A549 (cell line): ENCODE results near the gene RNPS1. TPM values are rescaled to one million over a fixed set of nuclear protein-coding genes. Genes with fewer than 3 reads are reported as not detected.

ENCODE experiments used
- ATAC-seq, 2 experiments: fragments of 200-7000 bp in 1 of 2; fragments of >200 bp in 1 of 2; cut with Nextera tagmentation in 1 of 2; cut with Tn5 transposase in 1 of 2; 3 replicates each; pipeline versions ENCODE4 v1.8.0 to v1.9.1; 2018 to 2020; ENCODE audit warnings: mild to moderate bottlenecking in 1 of 2, moderate library complexity in 1 of 2
- CTCF ChIA-PET: fragments of 300-600 bp; sonication (Branson Sonifier 250); formaldehyde crosslinking; extraction: SDS; loops from one replicate; lab custom pipeline; 2021; ENCODE audit warnings: antibody characterized with exemption, inconsistent platforms; lab: Yijun Ruan, JAX
- POLR2A ChIA-PET: fragments of 350-600 bp; formaldehyde crosslinking; extraction: SDS; loops from one replicate; lab custom pipeline; 2021; ENCODE audit warnings: antibody characterized with exemption, inconsistent platforms; lab: Yijun Ruan, JAX
- DNase-seq, 2 experiments: peaks; one replicate each; pipeline versions ENCODE4 v3.0.0 to v3.0.0-alpha.2; 2011 to 2016; ENCODE audit warnings: low read depth in 1 of 2, low spot score in 1 of 2
- FAIRE-seq: peaks from 2 replicates; lab custom pipeline; 2011; peaks lifted over from hg19 to GRCh38; lab: Jason Lieb, UNC
- H3K27ac ChIP-seq, 2 experiments: fragments of >200 bp; sonication (Bioruptor Twin); formaldehyde crosslinking; 3 replicates each; pipeline ENCODE4 v1.5.1; 2016 to 2017
- H3K4me1 ChIP-seq: fragments of >200 bp; sonication (Bioruptor Twin); formaldehyde crosslinking; 3 replicates; pipeline ENCODE4 v1.6.1; 2016
- H3K4me2 ChIP-seq: fragments of >200 bp; sonication (Bioruptor Twin); formaldehyde crosslinking; 3 replicates; pipeline ENCODE4 v1.6.1; 2016
- H3K4me3 ChIP-seq: fragments of >200 bp; sonication (Bioruptor Twin); formaldehyde crosslinking; 3 replicates; pipeline ENCODE4 v1.5.1; 2016
- H3K9me3 ChIP-seq: fragments of >200 bp; sonication (Bioruptor Twin); formaldehyde crosslinking; 3 replicates; pipeline ENCODE4 v1.6.1; 2016
- BCL3 ChIP-seq: fragments of >200 bp; sonication (Bioruptor Twin); formaldehyde crosslinking; IDR thresholded peaks from 3 replicates; pipeline ENCODE4 v1.6.1; 2016
- BHLHE40 ChIP-seq: IDR thresholded peaks from 2 replicates; pipeline ENCODE4 v1.6.1; 2012; ENCODE audit warnings: low read depth, low read length, inconsistent platforms
- CBX2 ChIP-seq: fragments of 200-600 bp; sonication (generic); IDR thresholded peaks from 2 replicates; pipeline ENCODE4 v1.6.1; 2016; ENCODE audit warnings: low read depth, mild to moderate bottlenecking, borderline replicate concordance
- CHD2 ChIP-seq: fragments of 150-350 bp; IDR thresholded peaks from 2 replicates; pipeline ENCODE4 v1.6.1; 2014; ENCODE audit warnings: low read length; ENCODE audit not compliant: partially characterized antibody
- ESRRA ChIP-seq: fragments of 150-350 bp; IDR thresholded peaks from 2 replicates; pipeline ENCODE4 v1.6.1; 2014; ENCODE audit warnings: mild to moderate bottlenecking, low read length, borderline replicate concordance
- FOXS1 ChIP-seq: fragments of 250-450 bp; sonication (Bioruptor Pico); IDR thresholded peaks from 2 replicates; pipeline ENCODE4 v1.5.0; 2020; ENCODE audit warnings: mild to moderate bottlenecking, moderate library complexity
- GATA3 ChIP-seq: IDR thresholded peaks from 2 replicates; pipeline ENCODE4 v1.6.1; 2012; ENCODE audit warnings: borderline replicate concordance
- HDAC2 ChIP-seq: fragments of 200-600 bp; sonication (generic); IDR thresholded peaks from 2 replicates; pipeline ENCODE4 v1.6.1; 2016
- JUN ChIP-seq, 2 experiments: fragments of >200 bp; sonication (Bioruptor Twin); formaldehyde crosslinking; IDR thresholded peaks; 2 replicates in 1 of 2; 3 replicates in 1 of 2; pipeline ENCODE4 v1.6.1; 2016 to 2017
- KDM5A ChIP-seq: fragments of 200-600 bp; sonication (generic); IDR thresholded peaks from 2 replicates; pipeline ENCODE4 v1.6.1; 2016; ENCODE audit warnings: antibody characterized with exemption, mild to moderate bottlenecking
- MAZ ChIP-seq: fragments of 150-350 bp; IDR thresholded peaks from 2 replicates; pipeline ENCODE4 v1.6.1; 2014; ENCODE audit warnings: antibody characterized with exemption, low read depth, low read length, borderline replicate concordance
- MYC ChIP-seq: IDR thresholded peaks from 2 replicates; pipeline ENCODE4 v1.6.1; 2012; ENCODE audit warnings: mild to moderate bottlenecking, inconsistent platforms, low read length, improper control_type of control experiment, borderline replicate concordance
- NPAS2 ChIP-seq: fragments of 250-450 bp; sonication (Bioruptor Pico); IDR thresholded peaks from 2 replicates; pipeline ENCODE4 v1.8.0; 2022; ENCODE audit warnings: mild to moderate bottlenecking, moderate library complexity, borderline replicate concordance
- NR3C1 ChIP-seq: fragments of >200 bp; sonication (Bioruptor Twin); formaldehyde crosslinking; IDR thresholded peaks from 3 replicates; pipeline ENCODE4 v1.6.1; 2017
- PHF8 ChIP-seq: fragments of 200-600 bp; sonication (generic); IDR thresholded peaks from 2 replicates; pipeline ENCODE4 v1.6.1; 2016; ENCODE audit warnings: low read depth, mild to moderate bottlenecking, antibody characterized with exemption, moderate library complexity, borderline replicate concordance
- POLR2A ChIP-seq: IDR thresholded peaks from 2 replicates; pipeline ENCODE4 v1.6.1; 2012; ENCODE audit warnings: mild to moderate bottlenecking, low read length
- POLR2AphosphoS2 ChIP-seq: conservative IDR thresholded peaks from 2 replicates; pipeline ENCODE4 v1.6.1; 2012; ENCODE audit warnings: low read length, improper control_type of control experiment, inconsistent platforms
- RAD21 ChIP-seq, 2 experiments: fragments of >200 bp in 1 of 2; sonication (Bioruptor Twin) in 1 of 2; formaldehyde crosslinking in 1 of 2; IDR thresholded peaks in 1 of 2; conservative IDR thresholded peaks in 1 of 2; 2 replicates in 1 of 2; 3 replicates in 1 of 2; pipeline ENCODE4 v1.6.1; 2012 to 2018; ENCODE audit warnings: inconsistent platforms in 1 of 2
- RARB ChIP-seq: fragments of 250-450 bp; sonication (Bioruptor Pico); IDR thresholded peaks from 2 replicates; pipeline ENCODE4 v1.8.0; 2021; ENCODE audit warnings: mild to moderate bottlenecking, moderate library complexity
- REST ChIP-seq: fragments of 200-600 bp; sonication (generic); IDR thresholded peaks from 2 replicates; pipeline ENCODE4 v1.6.1; 2016; ENCODE audit warnings: antibody characterized with exemption, mild to moderate bottlenecking, moderate library complexity
- RFX5 ChIP-seq: fragments of 450-650 bp; IDR thresholded peaks from 2 replicates; pipeline ENCODE4 v1.7.1; 2014; ENCODE audit warnings: antibody characterized with exemption, mild to moderate bottlenecking, moderate library complexity
- RNF2 ChIP-seq: fragments of 200-600 bp; sonication (generic); IDR thresholded peaks from 2 replicates; pipeline ENCODE4 v1.6.1; 2016; ENCODE audit warnings: low read depth, mild to moderate bottlenecking, antibody characterized with exemption, moderate library complexity, borderline replicate concordance
- SREBF2 ChIP-seq: fragments of 450-650 bp; IDR thresholded peaks from 2 replicates; pipeline ENCODE4 v1.6.1; 2014; ENCODE audit warnings: mild to moderate bottlenecking, moderate library complexity
- ZC3H11A ChIP-seq: fragments of 450-650 bp; IDR thresholded peaks from 2 replicates; pipeline ENCODE4 v1.6.1; 2014; ENCODE audit warnings: antibody characterized with exemption, mild to moderate bottlenecking
- ZFP36 ChIP-seq: fragments of 450-650 bp; IDR thresholded peaks from 2 replicates; pipeline ENCODE4 v1.6.1; 2014; ENCODE audit warnings: borderline replicate concordance; ENCODE audit not compliant: partially characterized antibody
- whole genome bisulfite sequencing: methylation state at CpG from one replicate; pipeline ENCODE4 v1.1.6; 2017; ENCODE audit errors: missing lambda C conversion rate; 5-methylcytosine and 5-hydroxymethylcytosine counted together
- polyA plus RNA-seq, 4 experiments: library from polyadenylated mRNA; depleted of rRNA in 3 of 4; stranded (reverse); fragments of >200 nt; fragmentation: RNase III in 1 of 4; extraction: RNeasy Plus Mini Kit Qiagen cat#74134 plus additional on column Dnase treatment in 1 of 4; gene quantifications; 2 replicates in 3 of 4; 3 replicates in 1 of 4; pipeline ENCODE4 v1.2.3, GENCODE V29; 2011 to 2017
- TF ChIP-seq, protein P1 (sequence below): IDR thresholded peaks from 2 replicates; pipeline ENCODE4 v1.6.1; 2012
- TF ChIP-seq, protein P2 (sequence below): fragments of 450-650 bp; IDR thresholded peaks from 2 replicates; pipeline ENCODE4 v1.6.1; 2014; ENCODE audit warnings: antibody characterized with exemption
- TF ChIP-seq, protein P3 (sequence below): IDR thresholded peaks from 2 replicates; pipeline ENCODE4 v1.6.1; 2012; ENCODE audit warnings: low read depth, borderline replicate concordance

RNPS1 gene
- polyA plus RNA-seq, 2 of the 4 experiments (the other 2 are of a cell fraction) = 183 to 200 TPM

DNA sequence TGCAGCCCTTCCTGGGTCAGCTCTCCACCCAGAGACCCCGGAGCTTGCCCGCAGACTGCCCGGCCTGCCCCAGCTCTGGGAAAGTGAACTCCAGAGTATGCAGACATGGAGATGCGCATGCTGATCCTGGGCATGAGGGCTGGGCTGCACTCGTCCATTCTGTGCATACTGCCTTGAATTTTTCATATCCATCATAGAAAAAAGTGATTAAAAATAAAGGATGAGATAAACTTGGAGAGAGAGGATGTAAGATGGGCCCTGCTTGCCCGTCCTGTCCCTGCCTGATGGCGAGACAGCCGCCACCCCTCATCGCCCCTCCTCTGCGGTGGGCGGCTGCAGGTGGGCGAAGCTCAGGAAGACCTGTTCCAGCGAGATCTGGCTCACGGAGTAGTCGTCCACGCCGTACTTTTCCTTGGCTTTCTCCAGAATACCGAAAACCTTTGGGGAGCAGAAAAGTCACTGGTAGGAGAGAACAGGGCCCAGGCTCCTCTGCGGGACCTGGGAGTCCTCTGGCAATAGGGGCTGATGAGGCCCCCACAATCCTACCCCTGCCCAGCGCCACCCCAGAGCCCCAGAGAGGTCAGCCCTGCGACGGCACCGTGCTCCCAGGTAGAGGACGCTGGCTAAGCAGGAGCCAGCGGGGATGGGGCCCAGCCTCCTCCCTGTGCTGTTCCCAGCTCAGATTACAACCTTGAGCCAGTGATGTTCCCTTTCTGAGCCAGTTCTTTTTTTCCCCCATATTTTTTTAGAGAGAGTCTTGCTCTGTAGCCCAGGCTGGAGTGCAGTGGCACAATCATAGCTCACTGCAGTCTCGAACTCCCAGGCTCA, 8.7 kb upstream of the RNPS1 start:
- no peak overlapping the region for H3K27ac ChIP-seq
- ChIA-PET POLR2A (no interaction called here), CTCF (interaction anchor here (1.4 kb wide), 1 partner anchor 146 kb away, joined by 5 read pairs; no protein-coding TSS in a partner anchor)
- ATAC-seq (no peak), DNase-seq (no peak), FAIRE-seq (no peak)
- no peaks in the 10 kb centered on the region for H3K4me1 ChIP-seq
- no peak overlapping the region for H3K4me2 ChIP-seq
- 89% methylated on average over 26 of the region's 26 CpGs for WGBS
- TF ChIP-seq KDM5A (no peak), POLR2A (no peak), NPAS2 (CRISPR knock-in tag) (no peak), BHLHE40 (no peak)
- no peaks in the 10 kb centered on the region for H3K9me3 ChIP-seq
- no peak overlapping the region for H3K4me3 ChIP-seq

DNA sequence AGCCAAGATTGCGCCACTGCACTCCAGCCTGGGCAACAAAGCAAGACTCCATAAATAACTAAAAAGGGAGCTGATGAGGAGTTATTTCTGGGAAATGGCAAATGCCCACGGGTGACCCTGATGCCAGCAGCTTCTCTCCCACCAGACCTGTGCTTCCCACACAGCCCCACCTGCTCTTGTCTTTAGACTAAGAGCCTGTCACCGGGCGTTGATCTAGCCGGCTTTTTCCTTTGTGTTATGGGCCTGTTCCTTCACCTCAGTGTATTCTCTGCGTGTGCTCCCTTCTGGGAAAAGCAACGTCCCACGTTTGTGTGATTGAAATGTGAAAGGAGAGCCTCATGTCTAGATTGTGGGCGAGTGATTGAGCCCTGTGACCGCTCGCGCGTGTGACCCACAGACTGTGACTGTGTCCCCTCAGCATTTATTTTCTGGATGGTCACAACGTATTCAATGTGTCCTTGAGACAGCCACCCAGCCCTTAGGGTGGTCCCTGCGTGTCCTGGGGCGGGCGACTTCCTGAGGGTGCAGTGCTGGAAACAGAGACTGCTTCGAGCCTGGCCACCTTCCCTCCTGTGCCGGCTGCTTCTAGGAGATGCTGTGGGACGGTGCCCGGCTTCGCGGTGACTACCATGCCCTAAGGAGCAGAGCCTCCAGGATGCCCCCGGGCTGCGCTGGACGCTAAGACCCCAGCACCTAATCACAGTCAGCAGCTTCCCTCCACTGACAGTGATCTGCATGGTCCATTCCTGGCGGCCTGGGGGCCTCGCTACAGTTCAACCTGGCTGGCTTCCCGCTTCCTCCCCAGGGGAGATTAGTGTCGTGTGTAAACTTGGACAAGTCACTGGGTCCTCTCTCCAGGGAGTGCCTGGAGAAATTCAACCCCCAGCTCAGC, 7.8 kb upstream of the RNPS1 start:
- CTCF ChIA-PET = interaction anchor here (0.8 to 1.4 kb wide), 3 partner anchors 34 to 226 kb away, joined by 3 to 5 read pairs (median 5); no protein-coding TSS in a partner anchor

DNA sequence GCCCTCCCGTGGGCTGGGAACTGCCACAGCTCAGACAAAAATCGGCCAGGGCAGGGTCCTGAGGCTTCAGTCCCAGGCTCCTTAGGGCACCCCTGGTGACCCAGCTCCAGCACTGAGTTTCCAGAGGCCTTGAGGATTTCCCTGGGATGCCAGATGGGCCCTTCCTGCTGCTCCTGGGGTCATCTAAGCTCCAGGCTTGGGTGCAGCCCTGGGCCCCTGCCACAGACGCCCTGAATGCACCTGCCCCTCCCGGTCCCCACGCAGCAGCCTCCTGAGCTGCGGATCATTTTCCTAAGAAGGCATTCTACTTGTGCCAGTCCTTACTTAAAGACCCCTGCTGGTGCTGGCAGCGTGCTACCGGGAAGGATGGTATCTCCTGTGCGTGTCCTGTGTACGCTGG, 6.0 kb upstream of the RNPS1 start:
- ChIA-PET POLR2A (no interaction called here), CTCF (interaction anchor here (0.6 kb wide), 1 partner anchor 116 kb away, joined by 3 read pairs; no protein-coding TSS in a partner anchor)
- FAIRE-seq (no peak), ATAC-seq (no peak), DNase-seq (no peak)
- H3K4me2 ChIP-seq = no peak overlapping the region
- TF ChIP-seq REST (no peak), NR3C1 (no peak), RARB (CRISPR knock-in tag) (no peak), POLR2AphosphoS2 (no peak), MAZ (no peak), ESRRA (no peak), RFX5 (no peak)
- H3K27ac ChIP-seq = no peak overlapping the region
- 75% methylated on average over 8 of the region's 10 CpGs for WGBS
- H3K4me1 ChIP-seq = peaks cover 11% of the 10 kb centered on the region; the same call in 1 of the 3 replicates
- no peak overlapping the region for H3K4me3 ChIP-seq
- H3K9me3 ChIP-seq = no peaks in the 10 kb centered on the region

More for the DNA sequence above, 7.8 kb upstream of the RNPS1 start:
- FAIRE-seq (no peak), DNase-seq (no peak), ATAC-seq (no peak)
- H3K4me2 ChIP-seq = no peak overlapping the region
- 84% methylated on average over 18 of the region's 30 CpGs for WGBS
- H3K27ac ChIP-seq = no peak overlapping the region
- TF ChIP-seq, protein P1, sequence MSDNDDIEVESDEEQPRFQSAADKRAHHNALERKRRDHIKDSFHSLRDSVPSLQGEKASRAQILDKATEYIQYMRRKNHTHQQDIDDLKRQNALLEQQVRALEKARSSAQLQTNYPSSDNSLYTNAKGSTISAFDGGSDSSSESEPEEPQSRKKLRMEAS = no peak
- TF ChIP-seq CHD2 = no peak
- TF ChIP-seq RNF2 = no peak
- no peak for TF ChIP-seq MAZ
- TF ChIP-seq ZC3H11A = no peak
- no peak for TF ChIP-seq PHF8
- TF ChIP-seq JUN (IDR thresholded peaks at IDR 0.05) = no peak
- no peak for TF ChIP-seq FOXS1 (CRISPR knock-in tag)
- no peak for TF ChIP-seq GATA3
- no peak for TF ChIP-seq BCL3
- no peak for TF ChIP-seq HDAC2
- TF ChIP-seq, protein P2, sequence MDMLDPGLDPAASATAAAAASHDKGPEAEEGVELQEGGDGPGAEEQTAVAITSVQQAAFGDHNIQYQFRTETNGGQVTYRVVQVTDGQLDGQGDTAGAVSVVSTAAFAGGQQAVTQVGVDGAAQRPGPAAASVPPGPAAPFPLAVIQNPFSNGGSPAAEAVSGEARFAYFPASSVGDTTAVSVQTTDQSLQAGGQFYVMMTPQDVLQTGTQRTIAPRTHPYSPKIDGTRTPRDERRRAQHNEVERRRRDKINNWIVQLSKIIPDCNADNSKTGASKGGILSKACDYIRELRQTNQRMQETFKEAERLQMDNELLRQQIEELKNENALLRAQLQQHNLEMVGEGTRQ = no peak
- TF ChIP-seq SREBF2 = no peak
- TF ChIP-seq RAD21 (conservative IDR thresholded peaks at IDR 0.05 in 1 of 2, IDR thresholded peaks at IDR 0.05 in 1 of 2) = no peak
- no peak for TF ChIP-seq CBX2
- TF ChIP-seq, protein P3, sequence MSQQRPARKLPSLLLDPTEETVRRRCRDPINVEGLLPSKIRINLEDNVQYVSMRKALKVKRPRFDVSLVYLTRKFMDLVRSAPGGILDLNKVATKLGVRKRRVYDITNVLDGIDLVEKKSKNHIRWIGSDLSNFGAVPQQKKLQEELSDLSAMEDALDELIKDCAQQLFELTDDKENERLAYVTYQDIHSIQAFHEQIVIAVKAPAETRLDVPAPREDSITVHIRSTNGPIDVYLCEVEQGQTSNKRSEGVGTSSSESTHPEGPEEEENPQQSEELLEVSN = no peak
- TF ChIP-seq ZFP36 = no peak
- TF ChIP-seq MYC = no peak
- POLR2A ChIA-PET = interaction anchor here (0.7 kb wide), 1 partner anchor 141 kb away, joined by 3 read pairs; no protein-coding TSS in a partner anchor
- H3K4me1 ChIP-seq = no peaks in the 10 kb centered on the region
- H3K4me3 ChIP-seq = no peak overlapping the region
- H3K9me3 ChIP-seq = no peaks in the 10 kb centered on the region
